ENCODE results near the gene DGLUCY.
"Not testable (repeated sequence)": the region's sequence is repeated elsewhere in the genome, so short reads cannot be mapped to it uniquely, and the experiment has no call there.

Gene DGLUCY

GRCh38 chr14:91108941-91109611, 4.8 kb upstream of the DGLUCY start:
- no peak for DNase-seq (ENCODE audit: low read depth in 2 of 2)

- DNase-seq (ENCODE audit: low read depth in 2 of 2) = no peak
Measured at GRCh38 chr14:91111443-91111842, 2.4 kb upstream of the DGLUCY start.

- DNase-seq (ENCODE audit: low read depth in 2 of 2) = no peak
Measured at GRCh38 chr14:91112194-91112593, 1.7 kb upstream of the DGLUCY start.

GRCh38 chr14:91114079-91115065, 499 bp downstream of the DGLUCY start:
- peak; percentile 35 to 57 for DNase-seq (ENCODE audit: low read depth in 2 of 2)

GRCh38 chr14:91115986-91116770, 2.3 kb downstream of the DGLUCY start:
- DNase-seq (ENCODE audit: low read depth in 2 of 2) = no peak

GRCh38 chr14:91116913-91117588, 3.2 kb downstream of the DGLUCY start:
- DNase-seq (ENCODE audit: low read depth in 2 of 2) = peak in 1 of 2 donors; percentile 54

- no peak for DNase-seq (ENCODE audit: low read depth in 2 of 2)
Measured at GRCh38 chr14:91117960-91118359, 4.1 kb downstream of the DGLUCY start.

GRCh38 chr14:91118511-91119068, 4.7 kb downstream of the DGLUCY start:
- no peak for DNase-seq (ENCODE audit: low read depth in 2 of 2)

GRCh38 chr14:91119556-91120311, 5.9 kb downstream of the DGLUCY start:
- no peak for DNase-seq (ENCODE audit: low read depth in 2 of 2)

GRCh38 chr14:91123201-91123600, 9.3 kb downstream of the DGLUCY start:
- DNase-seq (ENCODE audit: low read depth in 2 of 2) = no peak

GRCh38 chr14:91124406-91125270, 10.8 kb downstream of the DGLUCY start:
- DNase-seq (ENCODE audit: low read depth in 2 of 2) = not testable (repeated sequence)

GRCh38 chr14:91125271-91125660, 11.4 kb downstream of the DGLUCY start:
- no peak for DNase-seq (ENCODE audit: low read depth in 2 of 2)

- no peak for DNase-seq (ENCODE audit: low read depth in 2 of 2)
Measured at GRCh38 chr14:91125801-91126200, 11.9 kb downstream of the DGLUCY start.

- no peak for DNase-seq (ENCODE audit: low read depth in 2 of 2)
Measured at GRCh38 chr14:91126761-91127160, 12.9 kb downstream of the DGLUCY start.

- DNase-seq (ENCODE audit: low read depth in 2 of 2) = no peak
Measured at GRCh38 chr14:91127401-91127801, 13.5 kb downstream of the DGLUCY start.

GRCh38 chr14:91127924-91128323, 14.1 kb downstream of the DGLUCY start:
- no peak for DNase-seq (ENCODE audit: low read depth in 2 of 2)

- no peak for DNase-seq (ENCODE audit: low read depth in 2 of 2)
Measured at GRCh38 chr14:91128699-91129098, 14.8 kb downstream of the DGLUCY start.

- no peak for DNase-seq (ENCODE audit: low read depth in 2 of 2)
Measured at GRCh38 chr14:91129261-91129660, 15.4 kb downstream of the DGLUCY start.

GRCh38 chr14:91135039-91135438, 21.2 kb downstream of the DGLUCY start:
- no peak for DNase-seq (ENCODE audit: low read depth in 2 of 2)

All from stimulated activated CD8-positive, alpha-beta memory T cell treated with anti-CD3 and anti-CD28 coated beads, Interleukin-15, amount 100 ng/mL, for 4 hours (primary cell).